ENCODE data around the gene U2SURP.

U2SURP gene

GRCh38 chr3:142966808-142967207 lies 34.6 kb upstream of the U2SURP start:
- 100% methylated on average over 2 of the region's 2 CpGs for WGBS (ENCODE audit: insufficient coverage)
- Histone ChIP-seq H3K36me3 (ENCODE audit: control insufficient read depth in 4 of 4, insufficient read depth in 4 of 4, low read length in 3 of 4) (no peaks in the 10 kb centered on the region), H3K27ac (ENCODE audit: insufficient read depth in 1 of 2, low read depth in 1 of 2, low read length in 2 of 2, poor library complexity in 1 of 2, severe bottlenecking in 2 of 2) (no peak overlapping the region), H3K4me1 (ENCODE audit: control extremely low read depth in 1 of 4, control insufficient read depth in 4 of 4, insufficient read depth in 4 of 4, low read length in 3 of 4) (peaks cover 0 to 14% (median 12%) of the 10 kb centered on the region in 4 experiments), H3K4me3 (ENCODE audit: control insufficient read depth in 1 of 7, extremely low read depth in 1 of 7, insufficient read depth in 4 of 7, low read depth in 2 of 7, low read length in 6 of 7) (no peak overlapping the region), H3K27me3 (replicated peaks in 2 of 5; ENCODE audit: control insufficient read depth in 4 of 5, insufficient read depth in 5 of 5, low read length in 4 of 5) (peaks cover 2 to 46% (median 16%) of the 10 kb centered on the region in 5 experiments), H3K9me3 (ENCODE audit: control extremely low read depth in 1 of 5, control insufficient read depth in 4 of 5, insufficient read depth in 2 of 5, low read depth in 1 of 5, low read length in 4 of 5) (peaks cover 0 to 7% (median 0%) of the 10 kb centered on the region in 5 experiments)
- CTCF ChIA-PET = no interaction called here
- no peak for DNase-seq
- POLR2A ChIA-PET = no interaction called here

- 100% methylated on average over 2 of the region's 4 CpGs for WGBS (ENCODE audit: insufficient coverage)
- no peaks in the 10 kb centered on the region for H3K36me3 ChIP-seq (ENCODE audit: control insufficient read depth in 4 of 4, insufficient read depth in 4 of 4, low read length in 3 of 4)
- H3K9me3 ChIP-seq (ENCODE audit: control extremely low read depth in 1 of 5, control insufficient read depth in 4 of 5, insufficient read depth in 2 of 5, low read depth in 1 of 5, low read length in 4 of 5) = no peaks in the 10 kb centered on the region
- no peak for DNase-seq
- ChIA-PET POLR2A (no interaction called here), CTCF (interaction anchor here (0.9 to 1.3 kb wide), 2 partner anchors 12 to 18 kb away, joined by 3 to 4 read pairs; no protein-coding TSS in a partner anchor)
- peaks cover 2 to 32% (median 12%) of the 10 kb centered on the region in 5 experiments for H3K27me3 ChIP-seq (replicated peaks in 2 of 5; ENCODE audit: control insufficient read depth in 4 of 5, insufficient read depth in 5 of 5, low read length in 4 of 5)
- H3K4me1 ChIP-seq (ENCODE audit: control extremely low read depth in 1 of 4, control insufficient read depth in 4 of 4, insufficient read depth in 4 of 4, low read length in 3 of 4) = peaks cover 0 to 7% (median 4%) of the 10 kb centered on the region in 4 experiments
- H3K4me3 ChIP-seq (ENCODE audit: control insufficient read depth in 1 of 7, extremely low read depth in 1 of 7, insufficient read depth in 4 of 7, low read depth in 2 of 7, low read length in 6 of 7) = no peak overlapping the region
- no peak overlapping the region for H3K27ac ChIP-seq (ENCODE audit: insufficient read depth in 1 of 2, low read depth in 1 of 2, low read length in 2 of 2, poor library complexity in 1 of 2, severe bottlenecking in 2 of 2)
These were observed 32.9 kb upstream of the U2SURP start for GRCh38 chr3:142968319-142969025.

GRCh38 chr3:142971431-142971830 lies 29.9 kb upstream of the U2SURP start:
- H3K4me1 ChIP-seq (ENCODE audit: control extremely low read depth in 1 of 4, control insufficient read depth in 4 of 4, insufficient read depth in 4 of 4, low read length in 3 of 4) = peaks cover 0 to under 1% (median under 1%) of the 10 kb centered on the region in 4 experiments
- no peaks in the 10 kb centered on the region for H3K36me3 ChIP-seq (ENCODE audit: control insufficient read depth in 4 of 4, insufficient read depth in 4 of 4, low read length in 3 of 4)
- no peak for DNase-seq
- no peak overlapping the region for H3K27ac ChIP-seq (ENCODE audit: insufficient read depth in 1 of 2, low read depth in 1 of 2, low read length in 2 of 2, poor library complexity in 1 of 2, severe bottlenecking in 2 of 2)
- no peaks in the 10 kb centered on the region for H3K9me3 ChIP-seq (ENCODE audit: control extremely low read depth in 1 of 5, control insufficient read depth in 4 of 5, insufficient read depth in 2 of 5, low read depth in 1 of 5, low read length in 4 of 5)
- CTCF ChIA-PET = interaction anchor here (0.9 to 1.2 kb wide), 2 partner anchors 9 to 13 kb away, joined by 3 read pairs; no protein-coding TSS in a partner anchor
- H3K4me3 ChIP-seq (ENCODE audit: control insufficient read depth in 1 of 7, extremely low read depth in 1 of 7, insufficient read depth in 4 of 7, low read depth in 2 of 7, low read length in 6 of 7) = no peak overlapping the region
- POLR2A ChIA-PET = no interaction called here
- peaks cover 0 to 8% (median 0%) of the 10 kb centered on the region in 5 experiments for H3K27me3 ChIP-seq (replicated peaks in 2 of 5; ENCODE audit: control insufficient read depth in 4 of 5, insufficient read depth in 5 of 5, low read length in 4 of 5)
- WGBS (ENCODE audit: insufficient coverage) = 82% methylated on average over 2 of the region's 3 CpGs

DNA sequence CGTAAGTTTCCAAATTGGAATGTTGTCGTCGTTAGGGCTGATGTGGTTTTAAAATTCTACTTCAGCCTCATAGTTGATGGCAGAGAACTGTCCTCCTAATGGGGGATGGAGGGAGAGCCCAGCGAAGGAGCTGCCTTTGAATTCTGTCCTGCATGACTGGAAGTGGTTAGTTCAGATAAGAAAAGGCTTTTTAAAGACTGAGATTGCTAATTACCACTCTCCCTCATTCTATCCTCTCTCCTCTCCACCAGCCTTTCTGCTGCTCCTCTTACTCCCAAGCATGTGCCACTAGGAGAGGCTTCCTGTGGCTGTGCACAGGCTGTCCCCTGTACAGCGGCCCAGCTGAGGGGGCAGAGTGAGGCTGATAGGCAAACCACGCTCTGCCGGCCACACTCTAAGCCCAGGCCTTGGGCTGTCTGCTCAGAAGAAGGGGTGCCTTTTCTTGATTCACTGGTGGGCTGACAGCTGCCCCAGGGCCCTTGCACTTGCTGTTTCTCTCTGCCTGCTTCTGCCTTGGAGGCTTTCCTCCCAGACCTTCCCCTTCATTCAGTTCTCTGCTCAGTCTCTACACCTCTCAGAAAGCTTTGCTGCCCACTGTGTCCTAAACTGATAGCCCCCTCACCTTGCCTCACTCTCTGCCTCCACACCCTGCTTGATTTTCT lies 29.1 kb upstream of the U2SURP start:
- Histone ChIP-seq H3K4me3 (ENCODE audit: control insufficient read depth in 1 of 7, extremely low read depth in 1 of 7, insufficient read depth in 4 of 7, low read depth in 2 of 7, low read length in 6 of 7) (no peak overlapping the region), H3K27ac (ENCODE audit: insufficient read depth in 1 of 2, low read depth in 1 of 2, low read length in 2 of 2, poor library complexity in 1 of 2, severe bottlenecking in 2 of 2) (no peak overlapping the region), H3K4me1 (ENCODE audit: control extremely low read depth in 1 of 4, control insufficient read depth in 4 of 4, insufficient read depth in 4 of 4, low read length in 3 of 4) (peaks cover 0 to 5% (median 5%) of the 10 kb centered on the region in 4 experiments), H3K27me3 (replicated peaks in 2 of 5; ENCODE audit: control insufficient read depth in 4 of 5, insufficient read depth in 5 of 5, low read length in 4 of 5) (peaks cover 0 to 3% (median 0%) of the 10 kb centered on the region in 5 experiments), H3K36me3 (ENCODE audit: control insufficient read depth in 4 of 4, insufficient read depth in 4 of 4, low read length in 3 of 4) (no peaks in the 10 kb centered on the region), H3K9me3 (ENCODE audit: control extremely low read depth in 1 of 5, control insufficient read depth in 4 of 5, insufficient read depth in 2 of 5, low read depth in 1 of 5, low read length in 4 of 5) (no peaks in the 10 kb centered on the region)
- 92% methylated on average over 7 of the region's 7 CpGs for WGBS (ENCODE audit: insufficient coverage)
- no peak for DNase-seq
- ChIA-PET CTCF (interaction anchor here (0.9 to 2.3 kb wide), 4 partner anchors 9 to 32 kb away, joined by 3 to 5 read pairs (median 4); no protein-coding TSS in a partner anchor), POLR2A (interaction anchor here (0.6 kb wide), 1 partner anchor 8 kb away, joined by 4 read pairs; no protein-coding TSS in a partner anchor)

DNA sequence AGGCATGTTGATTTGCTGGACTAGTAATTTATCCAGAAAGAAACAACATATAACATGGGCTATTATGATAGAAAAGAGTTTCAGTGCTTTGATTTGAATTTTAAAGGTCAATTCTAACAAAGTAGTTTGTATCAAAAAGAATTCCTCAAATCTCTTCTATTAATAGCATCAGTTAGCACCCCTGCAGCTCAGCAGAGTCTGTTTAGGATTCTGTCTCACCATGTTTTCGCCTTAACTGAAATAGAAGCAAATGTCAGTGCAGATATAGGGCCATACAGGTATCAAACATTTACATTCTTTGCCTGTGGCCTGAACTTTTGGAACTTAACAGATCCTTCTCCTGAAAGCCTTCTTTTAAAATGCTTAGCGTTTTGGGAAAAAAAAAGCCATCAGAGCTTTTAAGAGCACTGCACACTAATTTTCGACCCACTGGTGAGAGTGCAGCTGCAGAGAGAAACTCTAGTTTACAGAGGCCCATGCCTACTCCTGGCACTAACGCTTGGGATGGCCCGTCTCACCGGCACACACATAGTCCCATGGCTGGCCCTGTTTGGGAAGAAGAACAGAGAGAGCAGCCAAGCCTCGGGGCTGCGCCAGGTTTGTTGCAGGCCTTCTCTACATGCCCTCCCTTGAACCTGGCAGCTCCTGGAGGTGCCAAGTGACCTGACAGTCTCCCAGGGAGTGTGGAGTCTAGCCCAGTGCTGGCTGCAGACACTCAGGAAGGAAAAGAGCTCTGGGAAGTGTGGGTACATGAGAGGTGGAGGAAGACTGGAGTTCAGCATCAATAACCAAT lies 28.0 kb upstream of the U2SURP start:
- no peak overlapping the region for H3K4me3 ChIP-seq (ENCODE audit: control insufficient read depth in 1 of 7, extremely low read depth in 1 of 7, insufficient read depth in 4 of 7, low read depth in 2 of 7, low read length in 6 of 7)
- no peak for DNase-seq
- peaks cover 0 to 5% (median 5%) of the 10 kb centered on the region in 4 experiments for H3K4me1 ChIP-seq (ENCODE audit: control extremely low read depth in 1 of 4, control insufficient read depth in 4 of 4, insufficient read depth in 4 of 4, low read length in 3 of 4)
- no peaks in the 10 kb centered on the region for H3K9me3 ChIP-seq (ENCODE audit: control extremely low read depth in 1 of 5, control insufficient read depth in 4 of 5, insufficient read depth in 2 of 5, low read depth in 1 of 5, low read length in 4 of 5)
- ChIA-PET POLR2A (no interaction called here), CTCF (interaction anchor here (0.7 to 2.3 kb wide), 4 partner anchors 8 to 34 kb away, joined by 3 to 5 read pairs (median 4); no protein-coding TSS in a partner anchor)
- no peak overlapping the region for H3K27ac ChIP-seq (ENCODE audit: insufficient read depth in 1 of 2, low read depth in 1 of 2, low read length in 2 of 2, poor library complexity in 1 of 2, severe bottlenecking in 2 of 2)
- peaks cover 0 to 3% (median 0%) of the 10 kb centered on the region in 5 experiments for H3K27me3 ChIP-seq (replicated peaks in 2 of 5; ENCODE audit: control insufficient read depth in 4 of 5, insufficient read depth in 5 of 5, low read length in 4 of 5)
- WGBS (ENCODE audit: insufficient coverage) = 92% methylated on average over 5 of the region's 8 CpGs
- H3K36me3 ChIP-seq (ENCODE audit: control insufficient read depth in 4 of 4, insufficient read depth in 4 of 4, low read length in 3 of 4) = no peaks in the 10 kb centered on the region

- CTCF ChIA-PET = interaction anchor here (0.9 to 1.4 kb wide), 2 partner anchors 12 to 13 kb away, joined by 3 to 4 read pairs; partner anchors contain the start of gene PAQR9
- Histone ChIP-seq H3K27me3 (replicated peaks in 2 of 5; ENCODE audit: control insufficient read depth in 4 of 5, insufficient read depth in 5 of 5, low read length in 4 of 5) (no peaks in the 10 kb centered on the region), H3K9me3 (ENCODE audit: control extremely low read depth in 1 of 5, control insufficient read depth in 4 of 5, insufficient read depth in 2 of 5, low read depth in 1 of 5, low read length in 4 of 5) (no peaks in the 10 kb centered on the region), H3K4me1 (ENCODE audit: control extremely low read depth in 1 of 4, control insufficient read depth in 4 of 4, insufficient read depth in 4 of 4, low read length in 3 of 4) (peaks cover 0 to 5% (median 5%) of the 10 kb centered on the region in 4 experiments), H3K36me3 (ENCODE audit: control insufficient read depth in 4 of 4, insufficient read depth in 4 of 4, low read length in 3 of 4) (no peaks in the 10 kb centered on the region), H3K4me3 (ENCODE audit: control insufficient read depth in 1 of 7, extremely low read depth in 1 of 7, insufficient read depth in 4 of 7, low read depth in 2 of 7, low read length in 6 of 7) (no peak overlapping the region), H3K27ac (ENCODE audit: insufficient read depth in 1 of 2, low read depth in 1 of 2, low read length in 2 of 2, poor library complexity in 1 of 2, severe bottlenecking in 2 of 2) (no peak overlapping the region)
- POLR2A ChIA-PET = no interaction called here
- 100% methylated on average over 4 of the region's 4 CpGs for WGBS (ENCODE audit: insufficient coverage)
- no peak for DNase-seq
These were observed 25.9 kb upstream of the U2SURP start for GRCh38 chr3:142975316-142975995.

Data from common myeloid progenitor, CD34-positive (primary cell).